GM12873 (cell line): ENCODE results near the gene FBXO9.

Experiments used
- TF ChIP-seq, protein P1 (sequence below): IDR thresholded peaks from 2 replicates; pipeline ENCODE4 v1.5.1; 2012; ENCODE audit warnings: low read depth, mild to moderate bottlenecking, moderate library complexity, low read length, control low read depth; ENCODE audit not compliant: insufficient read depth; ENCODE audit errors: missing control alignments

FBXO9 gene

DNA sequence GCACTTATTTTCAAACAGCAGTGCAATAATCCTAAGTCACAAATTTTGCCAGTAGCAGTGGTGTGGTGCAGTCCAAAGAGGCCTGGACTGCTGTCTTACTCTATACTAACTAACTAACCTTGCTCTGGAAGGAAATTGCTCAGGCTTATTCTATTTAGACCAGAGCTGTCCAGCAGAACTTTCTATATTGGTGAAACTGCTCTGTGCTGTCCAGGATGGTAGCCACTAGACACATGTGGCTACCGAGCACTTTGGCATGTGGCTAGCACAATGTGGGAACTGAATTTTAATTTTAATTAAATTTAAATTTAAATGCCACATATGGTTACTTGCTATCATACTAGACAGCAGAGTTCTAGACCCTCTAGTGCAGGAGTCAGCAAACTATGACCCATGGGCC, 27.1 kb upstream of the FBXO9 start:
- TF ChIP-seq, protein P1, sequence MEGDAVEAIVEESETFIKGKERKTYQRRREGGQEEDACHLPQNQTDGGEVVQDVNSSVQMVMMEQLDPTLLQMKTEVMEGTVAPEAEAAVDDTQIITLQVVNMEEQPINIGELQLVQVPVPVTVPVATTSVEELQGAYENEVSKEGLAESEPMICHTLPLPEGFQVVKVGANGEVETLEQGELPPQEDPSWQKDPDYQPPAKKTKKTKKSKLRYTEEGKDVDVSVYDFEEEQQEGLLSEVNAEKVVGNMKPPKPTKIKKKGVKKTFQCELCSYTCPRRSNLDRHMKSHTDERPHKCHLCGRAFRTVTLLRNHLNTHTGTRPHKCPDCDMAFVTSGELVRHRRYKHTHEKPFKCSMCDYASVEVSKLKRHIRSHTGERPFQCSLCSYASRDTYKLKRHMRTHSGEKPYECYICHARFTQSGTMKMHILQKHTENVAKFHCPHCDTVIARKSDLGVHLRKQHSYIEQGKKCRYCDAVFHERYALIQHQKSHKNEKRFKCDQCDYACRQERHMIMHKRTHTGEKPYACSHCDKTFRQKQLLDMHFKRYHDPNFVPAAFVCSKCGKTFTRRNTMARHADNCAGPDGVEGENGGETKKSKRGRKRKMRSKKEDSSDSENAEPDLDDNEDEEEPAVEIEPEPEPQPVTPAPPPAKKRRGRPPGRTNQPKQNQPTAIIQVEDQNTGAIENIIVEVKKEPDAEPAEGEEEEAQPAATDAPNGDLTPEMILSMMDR, result no peak

DNA sequence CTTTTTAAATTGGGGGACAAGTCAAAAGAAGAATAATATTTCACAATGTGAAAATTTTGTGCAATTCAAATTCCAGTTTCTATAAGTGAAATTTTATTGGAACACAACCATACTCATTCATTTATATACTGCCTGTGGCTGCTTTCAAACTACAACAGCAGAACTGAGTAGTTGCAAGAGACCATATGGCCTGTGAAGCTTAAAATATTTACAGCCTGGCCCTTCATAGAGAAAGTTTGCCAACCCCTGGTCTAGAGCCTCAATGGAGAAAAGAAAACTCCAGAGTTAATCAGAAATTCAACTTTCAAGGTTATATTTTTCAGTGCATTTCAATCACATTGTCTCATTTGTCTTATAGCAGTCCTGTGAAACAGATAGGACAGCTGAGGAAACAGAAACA, 26.6 kb upstream of the FBXO9 start:
- TF ChIP-seq, protein P1, result no peak

DNA sequence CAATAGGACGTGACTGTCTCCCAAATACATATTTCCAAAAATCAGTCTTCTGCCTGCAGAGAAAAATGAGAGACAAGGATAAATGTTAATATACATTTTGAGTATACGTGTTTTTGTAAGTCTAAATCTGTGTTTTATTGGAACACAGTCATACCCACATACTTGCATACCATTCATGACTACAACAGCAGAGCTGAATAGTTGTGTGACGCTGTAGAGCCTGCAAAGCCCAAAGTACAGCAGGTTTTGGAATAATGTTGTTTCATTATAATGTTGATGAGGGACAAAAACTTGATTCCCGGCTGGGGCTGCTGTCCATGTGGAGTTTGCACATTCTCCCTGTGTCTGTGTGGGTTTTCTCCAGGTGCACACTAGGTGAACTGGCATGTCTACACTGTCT, 23.8 kb upstream of the FBXO9 start:
- TF ChIP-seq, protein P1, result no peak

DNA sequence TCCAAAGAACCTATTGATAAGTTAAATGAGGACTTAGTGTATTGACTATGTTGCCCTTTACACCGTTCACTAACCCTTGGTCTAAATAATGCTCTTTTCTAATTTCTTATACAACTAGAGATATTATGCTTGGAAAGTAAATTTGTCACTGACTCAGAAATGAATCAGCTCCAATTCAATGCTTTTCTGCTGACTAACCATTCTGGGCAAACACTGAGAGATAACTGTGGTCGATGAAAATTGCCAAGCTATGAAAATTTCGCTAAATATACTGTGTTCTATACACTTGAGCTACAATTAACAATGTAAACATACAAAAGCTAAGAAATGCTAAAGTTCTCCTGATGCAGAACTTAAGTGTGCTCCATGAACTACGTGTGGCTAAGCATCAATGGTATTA, 23.1 kb upstream of the FBXO9 start:
- TF ChIP-seq, protein P1, result no peak

DNA sequence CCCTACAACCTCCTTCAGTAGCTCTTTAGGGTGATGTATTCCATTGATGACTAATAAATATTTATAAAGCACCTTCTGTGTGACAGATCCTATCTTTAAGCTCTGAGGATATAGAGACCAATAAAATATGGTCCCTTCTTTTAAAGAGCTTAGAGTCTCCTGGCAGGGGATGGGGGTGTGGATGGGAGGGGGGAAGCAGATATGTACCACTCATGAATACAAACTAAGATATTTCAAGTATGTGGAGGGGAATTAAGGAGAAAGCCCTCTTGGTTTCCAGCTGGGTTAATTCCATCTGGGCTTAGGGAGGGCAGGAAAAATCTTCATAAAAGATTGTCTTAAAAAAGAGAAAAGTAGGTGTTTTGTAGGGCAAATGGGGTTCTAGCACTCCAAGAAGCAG, 21.6 kb upstream of the FBXO9 start:
- TF ChIP-seq, protein P1, result no peak

DNA sequence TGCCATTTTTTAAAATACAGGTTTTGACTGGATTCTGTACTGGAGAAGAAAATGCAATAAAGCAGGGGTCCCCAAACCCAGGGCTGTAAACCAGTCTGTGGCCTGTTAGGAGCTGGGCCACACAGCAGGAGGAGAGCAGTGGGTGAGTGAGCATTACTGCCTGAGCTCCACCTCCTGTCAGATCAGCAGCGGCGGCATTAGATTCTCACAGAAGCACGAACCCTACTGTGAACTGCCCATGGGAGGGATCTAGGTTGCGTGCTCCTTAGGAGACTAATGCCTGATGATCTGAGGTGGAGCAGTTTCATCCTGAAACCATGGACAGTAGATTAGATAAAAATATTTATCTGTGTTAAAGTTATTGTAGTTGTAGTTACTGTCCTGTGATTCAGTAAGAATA, 21.1 kb upstream of the FBXO9 start:
- TF ChIP-seq, protein P1, result no peak

DNA sequence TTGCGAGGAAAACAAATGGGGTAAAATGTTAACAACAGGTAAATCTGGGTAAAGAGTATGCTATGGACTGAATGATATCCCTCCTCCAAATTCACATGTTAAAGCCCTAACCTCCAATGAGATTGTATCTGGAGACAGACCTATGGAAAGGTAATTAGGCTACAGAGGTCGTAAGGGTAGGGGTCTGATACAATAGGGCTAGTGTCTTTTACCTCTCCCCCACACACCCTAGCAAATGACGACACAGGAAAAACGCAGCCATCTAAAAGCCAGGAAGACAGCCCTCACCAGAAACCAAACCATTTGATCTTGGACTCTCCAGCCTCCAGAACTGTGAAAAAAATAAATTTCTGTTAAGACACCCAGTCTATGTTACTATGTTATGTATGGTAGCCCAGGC, 20.6 kb upstream of the FBXO9 start:
- TF ChIP-seq, protein P1, result no peak
